HCT116 (cell line): ENCODE measurements around the gene CYP3A7. TPM values are rescaled to one million over a fixed set of nuclear protein-coding genes. Genes with fewer than 3 reads are reported as not detected.

Experiments used
- total RNA-seq: library from RNA; stranded (reverse); gene quantifications from one replicate; pipeline ENCODE4 v1.2.1, GENCODE V29; 2021; ENCODE audit not compliant: unreplicated experiment

The CYP3A7 gene
- total RNA-seq, 1 experiment from 2014 or later, result not detected

Other genes starting within 250 kb of the CYP3A7 start
- gene ZNF394, start 234.9 kb downstream of the CYP3A7 start, total RNA-seq, result 22.1 TPM
- 10.2 TPM for gene ZKSCAN5, start 230.5 kb downstream of the CYP3A7 start, total RNA-seq
- gene FAM200A, start 183.1 kb downstream of the CYP3A7 start, total RNA-seq, result 4.7 TPM
- 45.0 TPM for gene ZNF655, start 176.6 kb downstream of the CYP3A7 start, total RNA-seq
- gene TMEM225B, start 136.9 kb downstream of the CYP3A7 start, total RNA-seq, result 3.1 TPM
- 14.0 TPM for gene ZSCAN25, start 118.2 kb downstream of the CYP3A7 start, total RNA-seq
- gene CYP3A5, start 55.2 kb downstream of the CYP3A7 start, total RNA-seq, result 1.5 TPM
- gene CYP3A4, start 49.0 kb upstream of the CYP3A7 start, total RNA-seq, result 0.25 TPM
- gene CYP3A43, start 92.8 kb upstream of the CYP3A7 start, total RNA-seq, result not detected
- gene OR2AE1, start 141.8 kb upstream of the CYP3A7 start, total RNA-seq, result not detected
- 25.1 TPM for gene TRIM4, start 184.3 kb upstream of the CYP3A7 start, total RNA-seq
- gene GJC3, start 194.4 kb upstream of the CYP3A7 start, total RNA-seq, result 0.76 TPM
- 1.1 TPM for gene AZGP1, start 240.8 kb upstream of the CYP3A7 start, total RNA-seq